Heart left ventricle (tissue), 13 donors: ENCODE data around the gene CST7.

Experiments used
- CTCF ChIP-seq, 12 donors: fragments of 200-600 bp; sonication (generic) in 4 of 12; IDR thresholded peaks; one replicate each; pipeline versions ENCODE4 v1.5.0 to v1.8.0; 2018 to 2022; ENCODE audit warnings: antibody characterized with exemption in 12 of 12, mild to moderate bottlenecking in 5 of 12
- POLR2A ChIP-seq, 2 donors: fragments of 450-650 bp; IDR thresholded peaks; one replicate each; pipeline ENCODE4 v1.6.1; 2017; ENCODE audit warnings: antibody characterized with exemption in 2 of 2, mild to moderate bottlenecking in 2 of 2, moderate library complexity in 2 of 2
- donor health status: ischemic (EF 13 %, LVEDD 7.1; RV severe dilation, severe dysfunction).
- donor health status: DM: no; HTN: yes; CAD: no.
- donor health status: DM: no; HTN: no; CAD: no.
- donor health status: ischemic (EF 25% LVEDD 6.9; RV normal size, moderate dysfunction).
- donor health status: ischemic (EF 25% LVEDD 5.7; RV mildly dilated, moderate dysfunction).
- donor health status: ischemic (EF 35%, LVEDD 5.7; RV mildly dilated, moderate dysfunction).
- donor health status: nonischemic (EF 11% LVEDD 7.7; RV severe dilation, severe dysfunction).
- donor health status: DM: yes; HTN: yes; CAD: no.
- donor health status: PGD.
- donor health status: ischemic (EF 29% LVEDD 5.4; RV normal size, mild dysfunction).
- donor health status: nonischemic (EF 23%, LVEDD 6.1; RV moderate dilation, normal function).

GRCh38 chr20:24978513-24978912 is 29.4 kb downstream of the CST7 start:
- no peak for TF ChIP-seq CTCF (IDR thresholded peaks at IDR 0.05)
- TF ChIP-seq POLR2A (IDR thresholded peaks at IDR 0.05): no peak
